Spinal cord (tissue), 10 donors: ENCODE data around the gene TIMMDC1. TPM values are rescaled to one million over a fixed set of nuclear protein-coding genes. Genes with fewer than 3 reads are reported as not detected.
"Not testable (repeated sequence)": the region's sequence is repeated elsewhere in the genome, so short reads cannot be mapped to it uniquely, and the experiment has no call there.

Experiments
- DNase-seq, 6 donors: peaks; one replicate each; pipeline versions ENCODE4 v3.0.0 to v3.0.0-alpha.2; 2013 to 2015; ENCODE audit warnings: low spot score in 6 of 6, low read depth in 4 of 6
- H3K27ac ChIP-seq: one replicate; pipeline ENCODE4 v1.5.1; 2013; ENCODE audit warnings: low read depth, low read length, control low read depth
- H3K27me3 ChIP-seq: one replicate; pipeline ENCODE4 v1.6.1; 2013; ENCODE audit warnings: low read length; ENCODE audit not compliant: control insufficient read depth, insufficient read depth
- H3K36me3 ChIP-seq: one replicate; pipeline ENCODE4 v1.6.1; 2013; ENCODE audit warnings: low read length; ENCODE audit not compliant: control insufficient read depth, insufficient read depth
- H3K4me1 ChIP-seq: one replicate; pipeline ENCODE4 v1.6.1; 2013; ENCODE audit warnings: low read length; ENCODE audit not compliant: control insufficient read depth, insufficient read depth
- H3K4me3 ChIP-seq: one replicate; pipeline ENCODE4 v1.5.1; 2013; ENCODE audit warnings: low read depth, low read length, control low read depth
- H3K9me3 ChIP-seq: one replicate; pipeline ENCODE4 v1.6.1; 2013; ENCODE audit warnings: low read length; ENCODE audit not compliant: control insufficient read depth, insufficient read depth
- WGBS: methylation state at CpG from one replicate; pipeline ENCODE4 v1.1.5; 2013; ENCODE audit warnings: missing lambda C conversion rate; ENCODE audit not compliant: insufficient coverage; 5-methylcytosine and 5-hydroxymethylcytosine counted together
- polyA plus RNA-seq, 2 donors: library from polyadenylated mRNA; unstranded; fragments of 120-200 nt; gene quantifications; one replicate each; pipeline ENCODE4 v1.2.1, GENCODE V29; 2013; ENCODE audit not compliant: insufficient read length in 2 of 2
- total RNA-seq, 2 donors: library from RNA; depleted of rRNA in 1 of 2; stranded (reverse); fragments of 120-200 nt in 1 of 2; fragments of >200 nt in 1 of 2; gene quantifications; one replicate each; pipeline versions ENCODE4 v1.2.3 to v1.2.4, GENCODE V29; 2013 to 2014
- donor health status: healthy.

Gene TIMMDC1
- total and polyA plus RNA-seq, 4 donors, result 49.5 to 105 (median 96.9) TPM

GRCh38 chr3:119559441-119559963 lies 61.2 kb downstream of the TIMMDC1 start, which contains the start of gene CD80:
Gene CD80 (minus strand): TSS chr3:119559614. CDS start chr3:119557728, 1,886 bp downstream.
- 80% methylated on average over 1 of the region's 7 CpGs for WGBS
- no peaks in the 10 kb centered on the region for H3K4me1 ChIP-seq
- H3K4me3 ChIP-seq, result no peak within 1 kb of the TSS
- H3K27ac ChIP-seq, result no peak within 1 kb of the TSS
- no peaks in the 10 kb centered on the region for H3K27me3 ChIP-seq
- H3K9me3 ChIP-seq, result peaks cover 1% of the 10 kb centered on the region
- DNase-seq, result no peak
- no peaks in the 10 kb centered on the region for H3K36me3 ChIP-seq

- 80% methylated on average over 1 of the region's 5 CpGs for WGBS
- no peak overlapping the region for H3K27ac ChIP-seq
Measured at GRCh38 chr3:119560160-119560559, 61.8 kb downstream of the TIMMDC1 start.

GRCh38 chr3:119562307-119562961 lies 64.1 kb downstream of the TIMMDC1 start:
- 78% methylated on average over 6 of the region's 6 CpGs for WGBS
- no peak overlapping the region for H3K4me3 ChIP-seq
- no peaks in the 10 kb centered on the region for H3K27me3 ChIP-seq
- no peaks in the 10 kb centered on the region for H3K36me3 ChIP-seq
- no peak overlapping the region for H3K27ac ChIP-seq
- DNase-seq, result no peak
- no peaks in the 10 kb centered on the region for H3K4me1 ChIP-seq
- H3K9me3 ChIP-seq, result peaks cover 1% of the 10 kb centered on the region

More at GRCh38 chr3:119560160-119560559, 61.8 kb downstream of the TIMMDC1 start:
- Histone ChIP-seq H3K4me3 (no peak overlapping the region), H3K36me3 (no peaks in the 10 kb centered on the region), H3K9me3 (peaks cover 1% of the 10 kb centered on the region), H3K27me3 (no peaks in the 10 kb centered on the region), H3K4me1 (no peaks in the 10 kb centered on the region)
- DNase-seq, result no peak

GRCh38 chr3:119563334-119563733 lies 65.0 kb downstream of the TIMMDC1 start:
- not testable (repeated sequence) for H3K9me3 ChIP-seq, H3K27me3 ChIP-seq, H3K4me3 ChIP-seq, H3K27ac ChIP-seq, H3K36me3 ChIP-seq, DNase-seq, H3K4me1 ChIP-seq
- WGBS, result no CpG with 5 or more reads among the region's 2 CpGs

GRCh38 chr3:119569156-119569555 lies 70.8 kb downstream of the TIMMDC1 start:
- no peaks in the 10 kb centered on the region for H3K36me3 ChIP-seq
- H3K27ac ChIP-seq, result no peak overlapping the region
- peaks cover 1% of the 10 kb centered on the region for H3K9me3 ChIP-seq
- H3K27me3 ChIP-seq, result no peaks in the 10 kb centered on the region
- no peak overlapping the region for H3K4me3 ChIP-seq
- WGBS, result 96% methylated on average over 4 of the region's 4 CpGs
- no peaks in the 10 kb centered on the region for H3K4me1 ChIP-seq
- no peak for DNase-seq

GRCh38 chr3:119570229-119570628 lies 71.9 kb downstream of the TIMMDC1 start:
- no peaks in the 10 kb centered on the region for H3K27me3 ChIP-seq
- no peak for DNase-seq
- no peak overlapping the region for H3K27ac ChIP-seq
- no peaks in the 10 kb centered on the region for H3K4me1 ChIP-seq
- H3K9me3 ChIP-seq, result no peaks in the 10 kb centered on the region
- H3K36me3 ChIP-seq, result no peaks in the 10 kb centered on the region
- WGBS, result 83% methylated on average over 1 of the region's 5 CpGs
- no peak overlapping the region for H3K4me3 ChIP-seq

- H3K27me3 ChIP-seq, result no peaks in the 10 kb centered on the region
- no peaks in the 10 kb centered on the region for H3K4me1 ChIP-seq
- DNase-seq, result no peak
- H3K9me3 ChIP-seq, result no peaks in the 10 kb centered on the region
- WGBS, result 83% methylated on average over 1 of the region's 1 CpG
- no peak overlapping the region for H3K27ac ChIP-seq
- H3K4me3 ChIP-seq, result no peak overlapping the region
- no peaks in the 10 kb centered on the region for H3K36me3 ChIP-seq
Measured at GRCh38 chr3:119571230-119571629, 72.9 kb downstream of the TIMMDC1 start.

- WGBS, result 75% methylated on average over 4 of the region's 5 CpGs
- no peaks in the 10 kb centered on the region for H3K9me3 ChIP-seq
- no peaks in the 10 kb centered on the region for H3K36me3 ChIP-seq
- no peak overlapping the region for H3K27ac ChIP-seq
- no peak for DNase-seq
- no peak overlapping the region for H3K4me3 ChIP-seq
- H3K27me3 ChIP-seq, result no peaks in the 10 kb centered on the region
- H3K4me1 ChIP-seq, result no peaks in the 10 kb centered on the region
Measured at GRCh38 chr3:119571688-119572087, 73.3 kb downstream of the TIMMDC1 start.
